SK-N-SH (cell line): ENCODE data around the gene RAD23B. TPM values are rescaled to one million over a fixed set of nuclear protein-coding genes. Genes with fewer than 3 reads are reported as not detected.

ENCODE experiments used
- CTCF ChIA-PET: fragments of 300-600, 350-600 bp; formaldehyde crosslinking; extraction: SDS; loops from one replicate; lab custom pipeline; 2021; lab: Yijun Ruan, JAX
- POLR2A ChIA-PET: fragments of 350-600 bp; sonication (Branson Sonifier 250); formaldehyde crosslinking; extraction: SDS; loops from one replicate; lab custom pipeline; 2020; ENCODE audit warnings: antibody characterized with exemption, inconsistent platforms; lab: Yijun Ruan, JAX
- DNase-seq: peaks from one replicate; pipeline ENCODE4 v3.0.0; 2012
- H2AFZ ChIP-seq: fragments of 200-600 bp; sonication (generic); 2 replicates; pipeline ENCODE4 v1.8.1; 2016; ENCODE audit warnings: antibody characterized with exemption, mild to moderate bottlenecking, low read depth
- H3F3A ChIP-seq: fragments of 200-600 bp; sonication (generic); replicated peaks from 2 replicates; pipeline ENCODE3; 2016; ENCODE audit warnings: antibody characterized with exemption, mild to moderate bottlenecking; ENCODE audit not compliant: insufficient read depth
- H3K27ac ChIP-seq, 2 experiments: fragments of 200-500 bp in 1 of 2; fragments of 200-600 bp in 1 of 2; sonication (Bioruptor generic) in 1 of 2; sonication (generic), shearing (Covaris generic) in 1 of 2; 2 replicates each; pipeline versions ENCODE4 v1.5.1 to v1.6.1; 2014 to 2016; ENCODE audit warnings: low read depth in 2 of 2, inconsistent platforms in 1 of 2, low read length in 1 of 2, mild to moderate bottlenecking in 1 of 2, mixed read lengths in 1 of 2
- H3K27me3 ChIP-seq: fragments of 200-600 bp; sonication (generic), shearing (Covaris generic); 2 replicates; pipeline ENCODE4 v1.6.1; 2016; ENCODE audit warnings: mixed run types; ENCODE audit not compliant: insufficient read depth
- H3K36me3 ChIP-seq, 2 experiments: fragments of 200-500 bp in 1 of 2; fragments of 200-600 bp in 1 of 2; sonication (Bioruptor generic) in 1 of 2; sonication (generic) in 1 of 2; replicated peaks in 1 of 2; 2 replicates each; pipeline versions ENCODE3 to v1.5.1; 2014 to 2016; ENCODE audit warnings: low read length in 1 of 2, mild to moderate bottlenecking in 1 of 2; ENCODE audit not compliant: insufficient read depth in 2 of 2, control insufficient read depth in 1 of 2
- H3K4me1 ChIP-seq, 2 experiments: fragments of 200-500 bp in 1 of 2; fragments of 200-600 bp in 1 of 2; sonication (Bioruptor generic) in 1 of 2; sonication (generic), shearing (Covaris generic) in 1 of 2; 2 replicates each; pipeline versions ENCODE4 v1.5.1 to v1.6.1; 2014 to 2016; ENCODE audit warnings: low read depth in 1 of 2, low read length in 1 of 2, mixed run types in 1 of 2; ENCODE audit not compliant: insufficient read depth in 2 of 2, control insufficient read depth in 1 of 2
- H3K4me2 ChIP-seq: fragments of 200-600 bp; sonication (generic), shearing (Covaris generic); 2 replicates; pipeline ENCODE4 v1.6.1; 2017; ENCODE audit warnings: mixed run types
- H3K4me3 ChIP-seq, 2 experiments: fragments of 200-500 bp in 1 of 2; fragments of 200-600 bp in 1 of 2; sonication (Bioruptor generic) in 1 of 2; sonication (generic), shearing (Covaris generic) in 1 of 2; 2 replicates each; pipeline versions ENCODE4 v1.5.1 to v1.8.1; 2014 to 2016; ENCODE audit warnings: low read depth in 2 of 2, inconsistent platforms in 1 of 2, low read length in 1 of 2, mild to moderate bottlenecking in 1 of 2, mixed read lengths in 1 of 2, moderate library complexity in 1 of 2
- H3K79me2 ChIP-seq: fragments of 200-600 bp; sonication (generic); 2 replicates; pipeline ENCODE4 v1.8.1; 2017; ENCODE audit warnings: mild to moderate bottlenecking; ENCODE audit not compliant: insufficient read depth
- H3K9ac ChIP-seq: fragments of 200-600 bp; sonication (generic); 2 replicates; pipeline ENCODE4 v1.6.1; 2017; ENCODE audit warnings: mixed run types
- H3K9me2 ChIP-seq: fragments of 200-600 bp; sonication (generic); 2 replicates; pipeline ENCODE4 v1.6.1; 2017; ENCODE audit warnings: mixed run types
- H3K9me3 ChIP-seq: fragments of 200-600 bp; sonication (generic); 2 replicates; pipeline ENCODE4 v1.6.1; 2017; ENCODE audit warnings: mixed run types, mild to moderate bottlenecking, moderate library complexity
- H4K20me1 ChIP-seq: fragments of 200-600 bp; sonication (generic); 2 replicates; pipeline ENCODE4 v1.6.1; 2017; ENCODE audit warnings: mild to moderate bottlenecking, mixed run types; ENCODE audit not compliant: insufficient read depth
- CHD2 ChIP-seq: fragments of 150-350 bp; IDR thresholded peaks from 2 replicates; pipeline ENCODE4 v1.6.1; 2018; ENCODE audit warnings: low read length; ENCODE audit not compliant: partially characterized antibody
- ELF1 ChIP-seq: IDR thresholded peaks from 2 replicates; pipeline ENCODE4 v1.4.0; 2012
- EP300 ChIP-seq, 2 experiments: IDR thresholded peaks; 2 replicates each; pipeline versions ENCODE4 v1.4.0 to v1.6.1; 2012; ENCODE audit warnings: borderline replicate concordance in 1 of 2, low read depth in 1 of 2, low read length in 1 of 2
- EZH2phosphoT487 ChIP-seq: fragments of 200-600 bp; sonication (generic); IDR thresholded peaks from 2 replicates; pipeline ENCODE4 v1.6.1; 2017; ENCODE audit warnings: low read depth, mixed run types, mild to moderate bottlenecking, antibody characterized with exemption, moderate library complexity, borderline replicate concordance
- GATA2 ChIP-seq: sonication (generic); formaldehyde crosslinking; IDR thresholded peaks from 2 replicates; pipeline ENCODE4 v1.5.0; 2020; ENCODE audit warnings: mild to moderate bottlenecking, missing genetic modification reagents
- MEF2A ChIP-seq: IDR thresholded peaks from 2 replicates; pipeline ENCODE4 v1.4.0; 2012; ENCODE audit warnings: low read depth, borderline replicate concordance
- RAD21 ChIP-seq: IDR thresholded peaks from 2 replicates; pipeline ENCODE4 v1.6.1; 2012; ENCODE audit warnings: mild to moderate bottlenecking, low read length
- RCOR1 ChIP-seq: fragments of 150-350 bp; IDR thresholded peaks from 2 replicates; pipeline ENCODE4 v1.6.1; 2017; ENCODE audit warnings: antibody characterized with exemption, low read length
- YY1 ChIP-seq: IDR thresholded peaks from 2 replicates; pipeline ENCODE4 v1.4.0; 2012; ENCODE audit warnings: low read depth, mild to moderate bottlenecking
- WGBS: methylation state at CpG from one replicate; pipeline ENCODE4 v1.1.6; 2017; ENCODE audit warnings: low lambda C conversion rate; 5-methylcytosine and 5-hydroxymethylcytosine counted together
- polyA plus RNA-seq, 3 experiments: library from polyadenylated mRNA; depleted of rRNA; stranded (reverse); fragments of >200 nt; gene quantifications; 2 replicates each; pipeline ENCODE4 v1.2.3, GENCODE V29; 2012
- TF ChIP-seq, protein P1 (sequence below): fragments of 150-350 bp; IDR thresholded peaks from 2 replicates; pipeline ENCODE4 v1.6.1; 2016; ENCODE audit warnings: mild to moderate bottlenecking, low read depth, low read length
- TF ChIP-seq, protein P2 (sequence below): IDR thresholded peaks from 2 replicates; pipeline ENCODE4 v1.4.0; 2012; ENCODE audit warnings: low read depth, borderline replicate concordance
- TF ChIP-seq, protein P3 (sequence below): fragments of 200-600 bp; sonication (generic); IDR thresholded peaks from 2 replicates; pipeline ENCODE4 v1.6.1; 2017; ENCODE audit warnings: antibody characterized with exemption, mild to moderate bottlenecking, moderate library complexity

The RAD23B gene
- polyA plus RNA-seq, 1 of the 3 experiments (the other 2 are of a cell fraction) = 62.9 TPM

DNA sequence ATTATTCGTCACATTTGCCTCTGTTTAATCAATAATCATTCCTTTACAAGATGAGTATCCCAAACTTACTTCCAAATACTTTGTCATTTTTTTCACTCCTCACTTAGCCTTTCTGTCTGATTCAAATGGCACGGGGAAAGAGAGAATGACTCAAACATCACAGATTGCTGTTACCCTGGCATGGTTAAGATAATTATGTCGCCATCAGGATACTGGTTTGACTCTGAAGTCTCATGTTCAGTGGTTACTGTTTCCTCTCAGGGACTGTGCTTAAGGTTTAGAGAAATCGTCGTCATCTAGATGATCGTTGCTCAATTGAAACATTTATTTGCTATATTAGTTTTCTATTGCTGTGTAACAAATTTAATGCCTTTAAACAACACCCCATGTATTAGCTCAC is 45.2 kb upstream of the RAD23B start:
- H3F3A ChIP-seq = peaks cover 5% of the 10 kb centered on the region
- 61% methylated on average over 6 of the region's 6 CpGs for WGBS
- H3K4me1 ChIP-seq = peaks cover 0 to 5% of the 10 kb centered on the region in 2 experiments; a peak in 1 of 4 replicates
- H3K9ac ChIP-seq = no peak overlapping the region
- no peaks in the 10 kb centered on the region for H3K9me2 ChIP-seq
- no peak overlapping the region for H2AFZ ChIP-seq
- H3K4me2 ChIP-seq = no peak overlapping the region
- H3K9me3 ChIP-seq = no peaks in the 10 kb centered on the region
- H3K79me2 ChIP-seq = no peaks in the 10 kb centered on the region
- ChIA-PET CTCF (interaction anchor here (1.6 kb wide), 1 partner anchor 15 kb away, joined by 3 read pairs; no protein-coding TSS in a partner anchor), POLR2A (no interaction called here)
- no peaks in the 10 kb centered on the region for H3K27me3 ChIP-seq
- no peak for DNase-seq
- TF ChIP-seq, protein P1, sequence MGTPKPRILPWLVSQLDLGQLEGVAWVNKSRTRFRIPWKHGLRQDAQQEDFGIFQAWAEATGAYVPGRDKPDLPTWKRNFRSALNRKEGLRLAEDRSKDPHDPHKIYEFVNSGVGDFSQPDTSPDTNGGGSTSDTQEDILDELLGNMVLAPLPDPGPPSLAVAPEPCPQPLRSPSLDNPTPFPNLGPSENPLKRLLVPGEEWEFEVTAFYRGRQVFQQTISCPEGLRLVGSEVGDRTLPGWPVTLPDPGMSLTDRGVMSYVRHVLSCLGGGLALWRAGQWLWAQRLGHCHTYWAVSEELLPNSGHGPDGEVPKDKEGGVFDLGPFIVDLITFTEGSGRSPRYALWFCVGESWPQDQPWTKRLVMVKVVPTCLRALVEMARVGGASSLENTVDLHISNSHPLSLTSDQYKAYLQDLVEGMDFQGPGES = no peak
- TF ChIP-seq EP300 (IDR thresholded peaks at IDR 0.05; ENCODE audit: borderline replicate concordance in 1 of 2, low read depth in 1 of 2, low read length in 1 of 2) = no peak
- TF ChIP-seq CHD2 = no peak
- TF ChIP-seq ELF1 = no peak
- TF ChIP-seq MEF2A = no peak
- TF ChIP-seq GATA2 (CRISPR knock-in tag) = no peak
- TF ChIP-seq, protein P2, sequence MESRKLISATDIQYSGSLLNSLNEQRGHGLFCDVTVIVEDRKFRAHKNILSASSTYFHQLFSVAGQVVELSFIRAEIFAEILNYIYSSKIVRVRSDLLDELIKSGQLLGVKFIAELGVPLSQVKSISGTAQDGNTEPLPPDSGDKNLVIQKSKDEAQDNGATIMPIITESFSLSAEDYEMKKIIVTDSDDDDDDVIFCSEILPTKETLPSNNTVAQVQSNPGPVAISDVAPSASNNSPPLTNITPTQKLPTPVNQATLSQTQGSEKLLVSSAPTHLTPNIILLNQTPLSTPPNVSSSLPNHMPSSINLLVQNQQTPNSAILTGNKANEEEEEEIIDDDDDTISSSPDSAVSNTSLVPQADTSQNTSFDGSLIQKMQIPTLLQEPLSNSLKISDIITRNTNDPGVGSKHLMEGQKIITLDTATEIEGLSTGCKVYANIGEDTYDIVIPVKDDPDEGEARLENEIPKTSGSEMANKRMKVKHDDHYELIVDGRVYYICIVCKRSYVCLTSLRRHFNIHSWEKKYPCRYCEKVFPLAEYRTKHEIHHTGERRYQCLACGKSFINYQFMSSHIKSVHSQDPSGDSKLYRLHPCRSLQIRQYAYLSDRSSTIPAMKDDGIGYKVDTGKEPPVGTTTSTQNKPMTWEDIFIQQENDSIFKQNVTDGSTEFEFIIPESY = no peak
- no peak for TF ChIP-seq EZH2phosphoT487
- TF ChIP-seq YY1 = no peak
- TF ChIP-seq RCOR1 = no peak
- H4K20me1 ChIP-seq = no peaks in the 10 kb centered on the region
- no peak overlapping the region for H3K4me3 ChIP-seq
- no peak overlapping the region for H3K27ac ChIP-seq
- H3K36me3 ChIP-seq = no peaks in the 10 kb centered on the region

DNA sequence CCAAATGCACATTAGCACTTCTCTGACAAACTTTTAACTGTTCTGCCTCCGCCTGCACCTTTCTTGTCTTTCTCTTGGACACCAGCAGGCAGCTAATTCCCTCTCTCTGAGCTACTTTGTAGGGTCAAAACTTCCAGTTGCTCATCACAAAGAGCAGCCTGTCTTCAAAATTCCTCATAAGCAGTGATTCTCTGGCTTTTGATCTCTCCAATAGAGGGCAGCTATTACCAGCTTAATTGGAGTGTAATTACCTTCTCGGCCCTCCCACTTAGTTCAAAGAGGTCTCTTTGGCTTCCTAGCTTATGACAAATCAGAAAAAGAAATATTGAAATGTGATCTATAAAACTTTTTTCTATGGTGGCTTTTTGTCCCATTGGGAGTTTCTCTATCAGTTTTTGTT is 43.6 kb upstream of the RAD23B start:
- ChIA-PET CTCF (interaction anchor here (1.0 to 3.6 kb wide), 2 partner anchors 102 to 813 kb away, joined by 3 to 14 read pairs; no protein-coding TSS in a partner anchor), POLR2A (no interaction called here)
- Histone ChIP-seq H3K4me1 (peaks cover 0 to 18% of the 10 kb centered on the region in 2 experiments; a peak in 1 of 4 replicates), H3K27ac (no peak overlapping the region), H4K20me1 (no peaks in the 10 kb centered on the region), H3K79me2 (no peaks in the 10 kb centered on the region), H3K9me3 (no peaks in the 10 kb centered on the region), H3K27me3 (no peaks in the 10 kb centered on the region), H3K9me2 (no peaks in the 10 kb centered on the region), H3K4me2 (no peak overlapping the region), H3K9ac (no peak overlapping the region), H2AFZ (no peak overlapping the region; the same call in 1 of the 2 replicates), H3K36me3 (no peaks in the 10 kb centered on the region), H3K4me3 (no peak overlapping the region), H3F3A (peaks cover 6% of the 10 kb centered on the region)
- WGBS = 89% methylated on average over 2 of the region's 2 CpGs
- no peak for DNase-seq
- TF ChIP-seq ELF1 (no peak), RAD21 (peak; percentile 46)
- TF ChIP-seq, protein P3, sequence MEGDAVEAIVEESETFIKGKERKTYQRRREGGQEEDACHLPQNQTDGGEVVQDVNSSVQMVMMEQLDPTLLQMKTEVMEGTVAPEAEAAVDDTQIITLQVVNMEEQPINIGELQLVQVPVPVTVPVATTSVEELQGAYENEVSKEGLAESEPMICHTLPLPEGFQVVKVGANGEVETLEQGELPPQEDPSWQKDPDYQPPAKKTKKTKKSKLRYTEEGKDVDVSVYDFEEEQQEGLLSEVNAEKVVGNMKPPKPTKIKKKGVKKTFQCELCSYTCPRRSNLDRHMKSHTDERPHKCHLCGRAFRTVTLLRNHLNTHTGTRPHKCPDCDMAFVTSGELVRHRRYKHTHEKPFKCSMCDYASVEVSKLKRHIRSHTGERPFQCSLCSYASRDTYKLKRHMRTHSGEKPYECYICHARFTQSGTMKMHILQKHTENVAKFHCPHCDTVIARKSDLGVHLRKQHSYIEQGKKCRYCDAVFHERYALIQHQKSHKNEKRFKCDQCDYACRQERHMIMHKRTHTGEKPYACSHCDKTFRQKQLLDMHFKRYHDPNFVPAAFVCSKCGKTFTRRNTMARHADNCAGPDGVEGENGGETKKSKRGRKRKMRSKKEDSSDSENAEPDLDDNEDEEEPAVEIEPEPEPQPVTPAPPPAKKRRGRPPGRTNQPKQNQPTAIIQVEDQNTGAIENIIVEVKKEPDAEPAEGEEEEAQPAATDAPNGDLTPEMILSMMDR = peak; percentile 39; the same call in 1 of the 2 replicates
